ENCODE measurements around the gene MTF2.

The MTF2 gene

GRCh38 chr1:93080179-93080823 lies 1.2 kb downstream of the MTF2 start:
- peak overlapping the region; percentile 97 for H3K4me3 ChIP-seq (ENCODE audit: low read length)
- peak; percentile 66 for DNase-seq (ENCODE audit: low read depth, low spot score)

DNA sequence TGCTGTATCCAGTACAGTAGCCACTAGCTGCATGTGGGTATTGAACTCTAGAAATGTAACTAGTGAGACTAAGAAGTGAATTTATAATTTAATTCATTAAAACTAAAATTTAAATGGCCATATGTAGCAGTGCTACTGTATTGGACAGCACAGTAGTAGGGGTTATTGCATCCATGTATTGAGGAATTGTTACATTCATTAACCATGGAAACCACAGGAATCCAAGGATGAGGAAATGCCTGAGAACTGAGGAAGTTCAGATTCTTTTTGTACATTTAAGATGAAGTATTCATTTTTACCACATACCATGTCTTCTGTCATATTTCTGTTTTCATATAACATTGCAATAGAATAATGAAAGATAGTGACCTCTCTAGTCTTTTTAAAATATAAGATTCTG lies 2.6 kb downstream of the MTF2 start:
- no peak overlapping the region for H3K4me3 ChIP-seq (ENCODE audit: low read length)

DNA sequence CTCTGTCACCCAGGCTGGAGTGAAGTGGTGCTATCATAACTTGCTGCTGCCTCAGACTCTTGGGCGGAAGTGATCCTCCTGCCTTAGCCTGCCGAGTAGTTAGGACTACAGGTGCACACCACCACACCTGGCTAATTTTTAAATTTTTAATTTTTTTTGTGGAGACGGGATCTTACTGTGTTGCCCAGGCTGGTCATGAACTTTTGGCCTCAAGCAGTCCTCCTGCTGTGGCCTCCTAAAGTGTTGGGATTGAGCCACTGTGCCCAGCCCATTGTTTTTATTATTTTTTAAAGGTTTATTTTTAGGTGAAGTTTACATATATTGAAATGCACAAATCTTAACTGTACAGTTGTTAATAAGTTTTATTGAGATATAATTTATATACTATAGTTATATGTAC lies 3.2 kb downstream of the MTF2 start:
- no peak overlapping the region for H3K4me3 ChIP-seq (ENCODE audit: low read length)
- DNase-seq (ENCODE audit: low read depth, low spot score): no peak

More for the DNA sequence above, 2.6 kb downstream of the MTF2 start:
- no peak for DNase-seq (ENCODE audit: low read depth, low spot score)

DNA sequence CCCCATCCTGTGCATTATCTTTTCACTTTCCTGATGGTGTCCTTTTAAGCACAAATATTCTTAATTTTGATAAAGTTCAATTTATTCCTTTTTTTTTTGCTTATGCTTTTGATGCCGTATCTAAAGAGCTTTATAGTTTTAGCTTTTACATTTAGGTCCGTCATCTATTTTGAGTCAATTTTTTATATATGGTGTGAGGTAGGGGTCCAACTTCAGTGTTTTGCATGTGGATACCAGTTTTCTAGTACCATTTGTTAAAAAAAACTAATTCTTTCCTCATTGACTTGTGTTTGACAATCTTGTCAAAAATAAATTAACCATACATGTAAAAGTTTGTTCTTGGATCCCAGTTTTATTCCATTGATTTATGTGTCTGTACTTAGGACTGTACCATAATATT lies 4.9 kb downstream of the MTF2 start:
- H3K4me3 ChIP-seq (ENCODE audit: low read length): no peak overlapping the region
- DNase-seq (ENCODE audit: low read depth, low spot score): no peak

DNA sequence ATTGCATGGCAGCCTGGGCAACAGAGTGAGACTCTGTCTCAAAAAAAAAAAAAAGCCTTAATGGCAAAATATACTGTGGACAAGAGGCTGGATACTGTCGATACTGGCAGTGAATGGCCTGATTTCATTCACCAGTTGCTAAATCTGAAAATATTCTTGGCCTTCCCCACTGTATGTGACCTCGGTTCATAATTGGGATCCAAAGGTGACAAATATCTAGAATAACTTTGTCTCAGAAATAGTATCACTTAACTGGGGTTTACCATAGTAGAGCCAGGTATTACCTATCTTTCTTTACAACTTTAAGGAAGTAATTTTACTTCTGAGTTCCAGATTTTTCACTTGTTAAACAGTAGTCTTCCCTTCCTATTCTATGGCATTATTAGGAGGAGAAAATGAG lies 8.4 kb downstream of the MTF2 start:
- no peak for DNase-seq (ENCODE audit: low read depth, low spot score)
- H3K4me3 ChIP-seq (ENCODE audit: low read length): no peak overlapping the region

DNA sequence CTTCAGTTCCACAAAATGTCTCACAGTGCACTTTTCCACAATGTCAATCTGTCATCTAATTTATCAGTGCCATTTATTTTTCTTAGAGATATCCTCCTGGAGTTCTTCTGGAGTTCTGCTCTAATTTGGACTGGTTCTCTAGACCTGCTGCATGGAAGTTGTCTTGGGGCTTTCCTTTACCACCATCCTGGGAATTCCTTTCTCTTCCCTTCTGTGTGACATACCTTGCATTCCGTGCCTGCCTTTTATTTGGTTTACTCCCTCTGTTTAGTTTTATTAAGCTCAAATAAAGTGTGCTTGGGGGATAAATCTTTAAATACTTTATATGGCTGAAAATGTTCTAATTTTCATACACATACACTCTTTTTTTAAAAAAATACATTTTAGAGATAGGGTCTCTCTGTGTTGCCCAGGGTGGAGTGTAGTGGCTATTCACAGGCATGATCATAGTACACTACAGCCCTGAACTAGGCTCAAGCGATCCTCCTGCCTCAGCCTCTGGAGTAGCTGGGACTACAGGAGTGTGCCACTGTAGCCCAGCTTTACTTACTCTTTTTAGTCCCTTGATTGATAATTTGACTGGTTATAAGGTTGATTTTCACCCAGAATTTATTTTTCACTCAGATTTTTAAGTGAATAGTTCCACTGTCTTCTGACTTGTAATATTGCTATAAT lies 14.4 kb downstream of the MTF2 start:
- no peak for DNase-seq (ENCODE audit: low read depth, low spot score)
- no peak overlapping the region for H3K4me3 ChIP-seq (ENCODE audit: low read length)

- no peak for DNase-seq (ENCODE audit: low read depth, low spot score)
- H3K4me3 ChIP-seq (ENCODE audit: low read length): no peak overlapping the region
Observed at GRCh38 chr1:93095804-93096585, 16.9 kb downstream of the MTF2 start.

- no peak for DNase-seq (ENCODE audit: low read depth, low spot score)
- no peak overlapping the region for H3K4me3 ChIP-seq (ENCODE audit: low read length)
Observed at GRCh38 chr1:93102142-93102541, 23.1 kb downstream of the MTF2 start.

DNA sequence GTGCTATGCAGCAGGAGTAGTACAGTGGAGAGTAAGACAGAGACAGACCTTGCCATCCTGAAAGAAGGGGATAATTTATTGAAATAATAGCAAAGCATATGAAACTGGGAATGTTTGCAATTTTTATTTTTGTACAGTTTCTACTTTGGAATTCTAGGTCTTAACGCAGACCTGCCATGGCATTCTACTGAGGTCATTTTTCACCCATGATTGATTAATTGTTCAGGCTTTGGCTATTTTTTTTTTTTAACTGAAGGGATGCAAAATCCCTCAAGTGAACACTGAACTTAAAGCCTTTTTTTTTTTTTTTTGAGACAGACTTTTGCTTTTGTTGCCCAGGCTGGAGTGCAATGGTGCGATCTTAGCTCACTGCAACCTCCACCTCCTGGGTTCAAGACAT lies 27.1 kb downstream of the MTF2 start:
- no peak for DNase-seq (ENCODE audit: low read depth, low spot score)
- no peak overlapping the region for H3K4me3 ChIP-seq (ENCODE audit: low read length)

GRCh38 chr1:93107395-93107794 lies 28.3 kb downstream of the MTF2 start:
- DNase-seq (ENCODE audit: low read depth, low spot score): no peak
- no peak overlapping the region for H3K4me3 ChIP-seq (ENCODE audit: low read length)

DNA sequence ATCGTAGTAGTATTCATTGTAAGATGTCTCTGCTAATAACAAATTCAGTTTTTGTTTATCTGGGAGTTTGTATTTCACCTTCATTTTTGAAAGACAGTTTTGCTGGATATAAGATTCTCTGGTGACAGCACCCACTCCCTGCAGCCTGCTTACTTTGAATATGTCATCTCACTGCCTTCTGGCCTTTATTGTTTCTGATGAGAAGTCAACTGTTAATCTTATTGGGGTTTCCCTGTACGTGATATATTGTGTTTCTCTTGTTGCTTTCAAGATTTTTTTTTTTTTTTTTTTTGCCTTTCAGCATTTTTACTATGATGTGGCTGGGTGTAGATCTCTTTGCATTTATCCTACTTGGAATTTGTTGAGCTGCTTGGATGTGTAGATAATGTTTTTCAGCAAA lies 29.3 kb downstream of the MTF2 start:
- no peak overlapping the region for H3K4me3 ChIP-seq (ENCODE audit: low read length)
- no peak for DNase-seq (ENCODE audit: low read depth, low spot score)

DNA sequence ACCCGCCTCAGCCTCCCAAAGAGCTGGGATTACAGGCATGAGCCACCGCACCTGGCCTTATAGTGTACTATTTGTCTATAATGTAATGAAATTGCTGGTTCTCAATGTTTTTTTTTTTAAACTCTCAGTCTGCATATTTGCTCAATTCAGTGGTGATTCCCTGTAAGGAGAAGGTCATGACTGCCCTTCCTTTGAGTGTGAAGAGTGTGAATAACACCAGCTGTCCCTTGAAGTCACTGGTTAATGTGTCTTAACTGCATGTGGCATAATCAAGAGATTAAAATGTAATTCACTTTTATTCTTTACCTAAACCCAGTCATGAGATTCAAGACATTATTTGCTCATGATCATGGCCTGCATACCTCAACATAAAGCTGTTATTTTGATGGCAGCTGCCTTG lies 30.5 kb downstream of the MTF2 start:
- DNase-seq (ENCODE audit: low read depth, low spot score): no peak
- no peak overlapping the region for H3K4me3 ChIP-seq (ENCODE audit: low read length)

- no peak overlapping the region for H3K4me3 ChIP-seq (ENCODE audit: low read length)
- DNase-seq (ENCODE audit: low read depth, low spot score): no peak
Observed at GRCh38 chr1:93111065-93111464, 32.0 kb downstream of the MTF2 start.

- no peak overlapping the region for H3K4me3 ChIP-seq (ENCODE audit: low read length)
- no peak for DNase-seq (ENCODE audit: low read depth, low spot score)
Observed at GRCh38 chr1:93111561-93111960, 32.5 kb downstream of the MTF2 start.

DNA sequence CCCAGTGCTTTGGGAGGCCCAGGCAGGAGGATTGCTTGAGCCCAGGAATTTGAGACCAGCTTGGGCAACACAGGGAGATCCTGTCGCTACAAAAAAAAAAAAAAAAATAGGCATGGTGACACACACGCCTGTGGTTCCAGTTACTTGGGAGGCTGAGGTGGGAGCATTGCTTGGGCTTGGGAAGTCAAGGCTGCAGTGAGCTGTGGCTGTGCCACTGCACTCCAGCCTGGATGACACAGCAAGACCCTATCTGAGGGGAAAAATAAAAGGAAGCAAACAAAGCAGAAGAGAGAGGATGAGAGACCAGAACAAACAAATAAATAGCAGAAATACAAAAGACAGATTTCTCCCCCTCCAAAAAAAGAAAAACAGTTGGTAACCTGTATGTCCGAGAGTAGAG lies 34.0 kb downstream of the MTF2 start:
- DNase-seq (ENCODE audit: low read depth, low spot score): no peak
- no peak overlapping the region for H3K4me3 ChIP-seq (ENCODE audit: low read length)

- no peak for DNase-seq (ENCODE audit: low read depth, low spot score)
- no peak overlapping the region for H3K4me3 ChIP-seq (ENCODE audit: low read length)
Observed at GRCh38 chr1:93114391-93114790, 35.3 kb downstream of the MTF2 start.

- no peak for DNase-seq (ENCODE audit: low read depth, low spot score)
- H3K4me3 ChIP-seq (ENCODE audit: low read length): no peak overlapping the region
Observed at GRCh38 chr1:93120614-93121013, 41.5 kb downstream of the MTF2 start.

DNA sequence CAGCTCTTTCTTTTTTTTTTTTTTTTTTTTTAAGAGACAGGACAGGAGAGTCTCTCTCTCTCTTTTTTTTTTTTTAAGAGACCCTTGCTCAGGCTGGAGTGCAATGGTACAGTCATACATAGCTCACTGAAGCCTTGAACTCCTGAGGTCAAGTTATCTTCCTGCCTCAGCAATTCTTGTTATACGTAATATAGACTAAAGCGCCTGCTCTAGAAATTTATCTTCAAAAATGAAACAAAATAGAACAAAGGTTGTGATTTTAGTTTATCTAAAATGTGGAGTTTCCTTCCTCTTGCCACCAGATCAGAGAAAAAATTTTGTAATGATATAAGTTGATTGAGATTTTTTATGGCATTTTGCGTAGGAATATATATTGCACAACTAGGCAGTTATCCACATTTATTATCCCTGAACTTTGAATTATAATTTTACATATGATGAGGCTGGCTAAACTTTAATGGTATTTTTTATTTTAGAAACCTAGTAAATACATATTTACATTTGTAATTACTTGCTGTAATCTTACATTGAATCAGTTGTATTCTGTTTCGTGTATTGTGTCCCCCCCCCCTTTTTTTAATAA lies 44.2 kb downstream of the MTF2 start:
- no peak overlapping the region for H3K4me3 ChIP-seq (ENCODE audit: low read length)
- no peak for DNase-seq (ENCODE audit: low read depth, low spot score)

GRCh38 chr1:93124556-93125355 lies 45.7 kb downstream of the MTF2 start:
- DNase-seq (ENCODE audit: low read depth, low spot score): no peak
- no peak overlapping the region for H3K4me3 ChIP-seq (ENCODE audit: low read length)

Data from Jurkat, Clone E6-1 (cell line).